HG03439 (cell line): ENCODE measurements around the gene ACTN1.

ENCODE experiments used
- ATAC-seq: cut with Tn5 transposase; IDR thresholded peaks from one replicate; pipeline ENCODE4 v1.9.1; 2021; ENCODE audit warnings: mild to moderate bottlenecking, moderate library complexity; ENCODE audit not compliant: unreplicated experiment

ACTN1 gene

DNA sequence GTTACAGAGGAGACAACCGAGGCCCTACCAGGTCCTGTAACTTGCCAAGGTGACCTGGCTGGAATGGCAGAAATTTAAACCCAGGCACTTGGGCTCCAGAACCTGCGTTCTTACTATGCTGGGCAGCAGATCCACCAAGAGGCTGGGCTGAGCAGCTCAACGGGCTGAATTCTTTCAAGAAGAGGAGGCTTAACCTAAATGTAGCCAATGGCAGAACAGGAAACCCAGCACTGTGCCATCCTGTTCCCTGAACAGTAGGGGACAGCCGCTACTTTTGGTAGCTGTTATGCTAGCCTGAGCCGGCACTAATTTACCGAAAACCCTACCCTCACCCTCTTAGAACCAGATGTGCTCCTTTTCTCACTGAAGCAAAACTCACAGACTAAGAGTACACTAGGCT, 86.1 kb downstream of the ACTN1 start:
- ATAC-seq = no peak

DNA sequence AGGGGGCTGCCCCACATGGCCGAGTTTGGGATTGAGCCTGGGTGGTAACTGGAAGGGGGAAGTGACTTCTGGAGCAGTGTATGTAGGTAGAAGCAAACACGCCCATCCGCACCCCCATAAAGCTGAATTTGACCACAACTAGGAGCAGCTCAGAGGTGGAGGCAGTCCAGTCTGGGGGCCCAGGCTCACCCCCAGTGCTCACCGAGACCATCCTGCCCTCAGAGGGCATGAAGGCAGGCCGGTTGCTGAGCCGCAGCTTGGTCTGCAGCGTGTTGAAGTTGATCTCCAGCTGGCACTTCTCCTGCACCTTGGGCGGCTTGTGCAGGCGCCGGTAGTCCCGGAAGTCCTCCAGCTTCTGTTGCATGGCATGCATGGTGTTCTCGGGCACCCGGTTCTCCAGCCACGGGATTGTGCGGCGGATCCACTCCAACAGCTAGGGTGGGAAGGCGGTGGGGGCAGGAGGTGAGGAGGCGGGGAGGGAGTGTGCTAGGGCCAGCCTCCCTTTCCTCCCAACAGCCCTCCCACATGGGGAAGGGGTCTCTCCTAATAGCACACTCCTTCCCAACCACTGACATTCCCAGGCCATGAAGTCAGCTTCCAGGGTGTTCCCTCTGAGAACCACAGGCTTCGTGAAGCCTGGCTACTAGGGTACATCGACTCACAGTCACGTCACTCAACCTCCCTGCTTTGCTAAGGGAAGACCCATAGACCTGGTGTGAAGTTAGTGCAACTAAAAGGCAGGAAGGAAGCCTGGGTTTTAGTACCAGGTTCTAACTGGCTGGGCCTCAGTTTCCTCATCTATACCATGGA, 87.0 kb downstream of the ACTN1 start:
- no peak for ATAC-seq

DNA sequence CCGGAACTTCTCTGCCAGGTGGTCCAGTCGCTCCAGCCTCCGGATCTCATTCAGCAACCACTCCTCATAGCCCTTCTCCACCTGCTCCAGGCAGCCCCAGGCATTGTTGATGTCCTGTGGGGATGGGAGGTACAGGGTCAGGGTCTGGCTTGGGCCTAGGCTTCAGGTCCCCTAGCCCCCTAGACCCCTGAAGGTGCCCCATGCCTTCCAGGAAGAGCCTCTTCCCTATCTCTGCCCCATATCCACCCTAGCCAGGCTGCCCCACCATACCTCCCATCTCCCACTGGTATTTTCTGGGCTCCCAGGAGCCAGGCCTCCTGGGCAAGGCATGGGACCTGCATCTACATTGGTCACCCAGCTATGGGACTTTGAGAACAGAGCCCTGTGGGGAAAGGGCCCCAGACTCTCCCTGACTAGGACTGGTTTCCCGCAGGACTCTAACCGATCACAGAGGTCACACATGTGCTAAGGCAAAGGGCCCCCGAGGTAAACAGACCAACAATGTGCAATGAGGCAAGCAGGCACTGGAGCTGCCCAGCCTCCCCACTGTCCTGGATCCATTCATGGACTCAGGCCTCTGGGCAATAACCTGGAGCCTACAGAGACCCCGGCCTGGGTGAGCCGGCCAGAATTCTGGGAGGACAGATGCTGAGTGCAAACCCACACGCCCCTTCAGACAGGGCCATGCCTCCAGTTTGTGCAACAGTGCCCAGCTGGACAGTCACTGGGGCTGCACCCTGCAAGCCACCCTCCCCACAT, 88.8 kb downstream of the ACTN1 start:
- ATAC-seq = no peak

DNA sequence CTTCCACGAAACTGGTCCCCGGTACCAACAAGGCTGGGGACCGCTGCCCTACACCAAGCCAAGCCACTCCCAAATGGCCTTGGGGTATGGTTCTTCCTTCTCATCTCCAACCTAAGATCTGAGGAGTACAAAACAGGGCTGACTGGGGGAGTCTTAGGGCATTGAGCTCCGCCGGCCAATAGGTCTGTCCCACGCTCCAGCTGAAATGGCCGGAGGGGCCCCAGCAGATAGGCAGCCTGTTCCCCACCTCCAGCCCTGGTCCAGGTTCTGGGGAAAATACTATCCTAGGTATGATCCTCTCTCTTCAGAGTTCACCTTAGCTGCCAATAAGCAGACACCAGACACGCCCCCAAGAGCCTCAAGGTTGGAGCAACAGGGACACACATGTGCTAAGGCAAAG, 90.2 kb downstream of the ACTN1 start:
- ATAC-seq = no peak

DNA sequence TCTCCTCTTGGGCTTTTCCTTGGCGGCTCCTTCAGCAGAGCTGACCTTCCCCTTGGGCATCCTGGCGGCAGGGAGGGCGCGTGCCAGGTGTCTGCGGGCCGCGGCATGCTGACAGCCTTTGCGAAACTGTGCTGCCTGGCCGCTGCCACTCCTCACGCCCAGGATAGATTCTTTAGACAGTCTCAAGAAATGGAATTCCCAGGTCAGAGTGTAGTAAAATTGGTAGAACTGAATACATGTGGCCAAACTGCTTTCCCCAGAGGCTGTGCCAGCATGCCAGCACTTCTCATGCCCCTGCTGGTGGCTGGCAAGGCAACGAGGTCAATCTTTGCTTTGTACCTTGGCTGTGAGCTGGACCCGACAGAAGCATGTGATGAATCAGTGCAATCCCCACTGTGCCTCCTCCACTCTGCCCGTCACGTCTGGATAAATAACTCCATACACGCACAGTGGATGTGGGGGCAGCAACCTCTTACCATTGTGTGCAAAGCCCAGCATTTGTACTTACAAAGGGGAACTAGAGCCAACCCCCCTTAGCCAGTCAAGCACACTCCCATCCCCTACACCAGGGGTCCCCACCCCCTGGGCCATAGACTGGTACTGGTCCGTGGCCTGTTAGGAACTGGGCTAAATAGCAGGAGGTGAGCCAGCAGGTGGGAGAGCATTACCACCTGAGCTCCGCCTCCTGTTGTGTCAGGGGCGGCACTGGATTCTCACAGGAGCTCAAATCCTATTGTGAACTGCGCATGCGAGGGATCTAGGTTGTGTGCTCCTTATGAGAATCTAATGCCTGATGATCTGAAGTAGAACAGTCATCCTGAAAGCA, 90.9 kb downstream of the ACTN1 start:
- no peak for ATAC-seq

DNA sequence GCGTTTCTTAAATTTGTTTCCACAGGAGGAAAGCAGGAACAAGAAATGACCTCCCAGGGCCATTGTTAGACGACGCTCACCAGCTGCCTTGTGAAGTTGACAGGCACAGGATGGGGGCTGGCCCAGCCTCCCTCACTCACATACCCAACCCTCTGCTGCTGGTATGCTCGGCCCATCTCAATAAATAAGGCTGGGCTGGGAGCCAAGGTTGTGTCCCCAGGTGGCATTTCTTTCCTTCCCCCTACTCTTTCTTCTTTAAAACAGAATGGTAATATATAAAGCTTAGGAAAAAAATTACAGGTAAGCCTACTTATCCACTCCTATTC, 93.0 kb downstream of the ACTN1 start:
- ATAC-seq = no peak

DNA sequence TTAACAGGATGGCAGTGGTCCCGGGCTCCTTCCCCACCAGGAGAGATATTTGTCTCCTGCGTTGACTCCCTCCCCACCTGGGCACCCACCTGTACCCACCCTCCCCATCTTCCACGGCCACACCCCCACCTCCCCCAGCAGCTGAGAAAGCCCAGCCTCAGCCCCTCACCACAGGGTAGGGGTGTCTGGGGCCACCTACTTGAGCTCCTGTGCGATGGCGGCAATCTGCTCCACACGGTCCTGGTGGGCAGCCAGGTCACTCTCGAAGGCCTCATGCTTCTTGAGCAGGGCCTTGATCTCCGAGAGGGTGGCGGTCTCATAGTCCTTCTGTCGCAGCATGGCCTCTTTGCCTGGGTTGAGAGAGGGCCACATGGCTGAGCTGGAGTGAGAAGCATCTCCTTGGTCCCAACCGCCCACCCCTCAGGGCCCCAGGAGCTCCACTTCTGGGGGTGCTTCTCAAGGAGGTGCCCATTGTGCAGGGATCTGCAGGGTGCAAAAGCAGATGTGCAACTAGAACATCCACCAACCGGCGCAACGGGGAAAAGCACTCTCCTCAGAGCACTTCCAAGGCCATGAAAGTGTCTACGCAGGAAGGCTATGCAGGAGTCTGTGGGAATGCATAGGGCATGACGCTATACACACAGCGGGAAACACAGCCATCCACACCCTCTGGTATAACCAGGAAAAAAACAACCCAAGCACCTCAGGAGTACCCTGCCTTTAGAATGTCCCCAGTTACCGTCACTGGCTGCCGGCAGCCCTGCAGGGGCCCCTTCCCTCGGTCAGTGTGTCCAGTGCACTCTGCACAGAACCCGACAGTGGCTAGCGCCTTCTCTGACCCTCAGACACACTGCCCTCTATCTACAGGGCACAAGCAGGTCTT, 93.6 kb downstream of the ACTN1 start:
- no peak for ATAC-seq

DNA sequence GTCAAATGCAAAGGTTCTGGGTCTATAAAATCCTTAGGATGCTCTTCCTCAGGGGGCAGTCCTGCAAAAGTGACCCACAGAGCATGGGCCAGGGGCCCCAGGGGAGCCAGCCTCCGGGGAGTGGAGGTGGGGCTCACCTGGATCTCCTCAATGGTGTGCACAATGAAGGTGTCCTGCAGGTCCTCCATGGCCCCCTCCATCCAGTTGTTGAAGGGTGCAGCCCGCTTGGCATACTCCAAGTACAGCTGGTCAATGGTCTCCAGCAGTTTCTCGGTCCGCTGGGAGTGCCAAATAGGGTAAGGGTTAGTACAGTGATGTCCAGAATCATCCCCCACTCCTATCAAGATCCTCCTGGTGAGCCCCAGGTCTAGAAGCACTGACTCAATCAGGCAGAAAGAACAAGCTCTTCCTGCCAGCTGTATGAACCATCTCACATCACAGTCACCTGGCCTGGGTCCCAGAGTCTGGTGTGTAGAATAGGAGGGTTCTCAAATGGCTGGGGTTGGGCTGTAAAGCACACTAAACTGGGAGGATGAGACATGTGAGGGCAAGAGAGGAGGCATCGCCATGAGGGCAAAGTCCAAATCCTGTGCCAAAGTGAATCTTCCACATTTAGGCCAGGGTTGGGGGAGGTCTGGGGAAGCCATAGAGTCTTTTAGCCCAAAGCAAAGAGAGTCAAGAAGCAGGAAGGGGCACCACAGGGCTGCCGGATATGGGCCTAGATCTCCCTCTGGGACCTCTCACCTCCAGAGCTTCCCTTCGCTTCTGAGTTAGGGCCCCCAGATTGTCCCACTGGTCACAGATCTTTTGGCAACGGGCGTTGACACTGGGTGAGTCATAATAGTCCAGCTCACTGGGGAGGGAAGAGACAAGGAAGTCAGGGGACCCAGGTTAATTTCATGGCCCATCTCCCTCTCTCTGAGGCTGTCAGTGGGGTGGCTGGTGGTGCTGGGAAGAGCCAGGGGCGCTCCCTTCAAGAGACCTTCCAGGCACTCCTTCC, 94.8 kb downstream of the ACTN1 start:
- no peak for ATAC-seq

DNA sequence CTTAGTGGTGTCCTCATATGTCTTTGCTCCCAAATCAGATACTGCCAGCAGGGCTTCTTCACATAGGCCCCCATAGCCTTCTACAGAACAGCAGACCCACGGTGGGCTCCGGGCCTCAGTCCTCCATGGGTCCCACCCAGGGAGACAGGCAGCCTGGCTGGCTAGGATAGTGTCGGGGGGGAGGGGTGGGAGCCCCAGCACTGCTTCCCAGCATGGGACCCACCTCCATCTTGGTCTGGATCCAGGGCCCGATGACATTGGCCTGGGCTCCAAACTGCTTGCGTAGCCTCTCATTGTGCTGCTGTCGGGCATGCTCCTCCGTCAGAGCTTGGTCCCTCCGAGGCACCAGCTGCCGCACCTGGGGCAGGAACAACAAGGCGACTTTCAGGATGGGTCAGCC, 96.9 kb downstream of the ACTN1 start:
- ATAC-seq = no peak

DNA sequence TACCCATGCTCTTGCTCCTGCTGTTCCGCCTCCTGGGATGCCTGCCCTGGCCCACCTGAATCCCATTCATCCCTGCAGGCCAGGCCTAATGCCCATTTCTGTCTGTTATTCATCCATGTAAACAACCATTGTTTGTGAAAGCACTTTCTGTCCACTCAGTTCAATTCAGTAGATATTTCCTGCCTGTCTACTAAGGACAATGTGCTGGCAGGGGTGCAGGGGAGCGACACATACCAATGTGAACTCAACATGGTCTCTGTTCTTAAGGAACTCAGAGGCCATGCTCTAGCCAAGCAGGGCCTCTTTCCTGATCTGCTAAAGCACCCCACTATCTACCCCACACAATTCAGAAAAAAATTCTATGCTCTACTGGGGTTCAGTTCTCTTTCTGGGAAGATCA, 97.7 kb downstream of the ACTN1 start:
- no peak for ATAC-seq

DNA sequence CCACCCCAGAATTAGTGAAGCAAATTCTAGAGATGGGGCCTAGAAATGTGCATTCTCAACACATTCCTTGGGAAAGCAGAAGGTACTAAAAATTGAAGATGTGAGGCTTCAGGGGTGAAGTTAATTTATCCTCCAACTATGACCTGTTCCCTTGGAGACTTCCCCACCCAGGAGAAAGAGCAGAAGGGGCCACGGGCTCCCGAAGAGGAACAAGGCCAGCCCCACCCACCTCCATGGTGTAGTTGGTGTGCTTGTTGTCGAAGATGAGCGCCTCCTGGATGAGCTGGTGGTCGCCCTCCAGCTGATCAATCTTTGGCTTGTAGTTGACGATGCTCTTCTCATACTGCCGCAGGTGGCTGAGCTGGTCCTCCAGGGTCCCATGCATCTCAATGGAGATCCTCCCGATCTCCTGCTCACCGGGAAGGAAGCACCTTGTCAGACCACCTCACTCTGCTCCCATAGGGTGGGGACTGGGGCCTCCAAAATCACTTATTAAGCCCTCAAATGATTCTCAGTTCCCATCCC, 98.5 kb downstream of the ACTN1 start:
- ATAC-seq = no peak

DNA sequence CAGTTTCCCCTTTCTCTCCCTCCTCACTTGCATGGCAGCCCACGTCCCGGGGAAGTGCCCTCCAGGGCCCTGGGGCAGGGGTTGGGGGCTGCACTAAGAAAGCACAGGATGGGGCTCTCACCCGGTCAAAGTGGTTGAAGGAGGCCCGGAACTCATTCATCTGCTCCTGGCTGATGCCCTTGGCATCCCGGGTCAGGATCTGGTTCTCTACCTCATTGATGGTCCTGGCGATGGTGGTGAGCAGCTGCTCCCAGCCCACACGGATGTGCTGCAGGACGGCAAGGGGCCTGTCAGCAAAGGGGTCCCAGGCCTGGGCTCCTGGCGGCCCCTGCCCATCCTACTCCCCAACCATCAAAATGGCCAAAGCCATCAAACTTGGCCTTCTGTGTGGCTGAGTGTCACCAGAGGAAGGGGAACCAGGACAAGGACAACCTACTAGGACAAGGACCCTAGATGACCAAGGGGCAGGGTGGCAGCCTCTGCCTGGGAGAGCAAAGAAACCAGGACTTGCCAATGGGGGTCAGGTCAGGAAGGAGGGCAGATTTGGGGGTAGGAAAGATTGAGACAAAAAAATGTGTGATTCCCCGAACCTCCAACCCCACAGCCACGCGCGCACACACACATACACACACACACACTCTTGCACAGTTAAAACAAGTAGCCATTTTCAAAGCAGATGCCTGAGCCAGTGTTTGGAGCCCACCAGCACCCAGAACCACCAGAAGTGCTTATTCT, 99.1 kb downstream of the ACTN1 start:
- no peak for ATAC-seq

DNA sequence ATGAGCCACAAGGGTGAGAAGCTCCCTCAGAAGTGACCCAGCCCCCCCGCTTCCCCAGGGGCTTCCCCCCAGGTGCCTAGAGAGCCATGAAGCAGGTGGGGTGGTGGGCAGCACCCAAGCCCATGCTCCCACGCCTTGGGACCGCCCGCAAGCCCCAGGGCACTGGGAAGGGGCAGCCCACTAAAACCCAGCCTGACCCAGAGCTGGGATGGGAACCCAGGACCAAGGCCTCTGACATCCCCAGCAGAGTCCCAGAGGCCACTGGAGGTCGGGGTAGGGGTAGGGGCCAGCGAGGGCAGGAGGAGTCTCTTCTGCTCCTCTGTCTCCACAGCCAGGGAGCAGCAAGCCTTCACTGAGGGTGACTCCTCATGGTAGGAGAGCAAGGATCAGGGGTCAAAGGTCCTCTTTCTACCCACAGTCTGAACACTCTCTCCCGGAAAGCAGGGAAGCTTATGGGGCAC, 99.8 kb downstream of the ACTN1 start:
- no peak for ATAC-seq

DNA sequence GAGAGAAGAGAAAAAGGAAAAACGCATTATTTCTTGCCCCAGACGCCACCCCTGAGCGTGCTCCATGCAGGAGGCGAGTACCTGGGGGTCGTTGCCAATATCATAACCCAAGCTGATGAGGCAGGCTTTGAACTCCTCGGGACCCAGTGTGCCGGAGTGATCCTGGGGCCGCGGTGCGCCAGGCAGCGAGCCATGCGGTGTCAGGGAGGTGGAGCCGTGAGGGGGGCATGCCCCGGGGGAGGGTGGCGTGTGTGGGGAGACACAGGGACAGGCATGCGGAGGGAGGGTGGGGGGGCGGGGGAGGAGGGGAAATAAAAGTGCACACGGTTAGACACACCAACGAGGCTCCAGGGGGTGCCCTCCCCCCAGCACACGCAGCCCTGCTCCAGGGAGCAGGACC, 100.2 kb downstream of the ACTN1 start:
- no peak for ATAC-seq

DNA sequence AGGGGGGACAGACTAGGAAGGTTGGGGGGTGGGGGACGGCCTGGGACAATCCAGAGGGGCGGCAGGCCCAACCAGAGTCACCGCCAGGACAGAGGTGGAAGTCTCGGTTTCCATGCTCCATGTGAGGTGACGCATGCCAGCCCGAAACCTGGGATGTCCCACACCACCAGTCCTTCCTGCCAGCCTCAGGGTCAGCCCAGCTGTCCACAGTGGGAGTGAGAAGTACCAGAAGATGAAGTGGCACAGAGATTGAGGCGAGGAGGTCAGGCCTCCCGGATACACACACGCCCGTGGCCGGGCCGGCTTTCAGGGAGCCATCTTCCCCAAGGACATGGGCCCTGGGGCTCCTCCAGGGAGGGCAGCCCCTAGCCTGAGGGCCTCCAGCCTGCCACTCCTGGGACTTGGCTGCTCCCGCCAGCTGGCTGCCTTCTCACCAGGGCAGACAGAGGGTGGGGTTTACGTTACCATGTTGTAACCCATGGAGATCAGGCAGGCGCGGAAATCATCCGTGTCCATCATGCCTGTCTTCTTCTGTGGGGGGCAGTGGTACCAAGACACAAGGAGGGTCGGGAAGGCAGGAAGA, 101.0 kb downstream of the ACTN1 start:
- no peak for ATAC-seq

DNA sequence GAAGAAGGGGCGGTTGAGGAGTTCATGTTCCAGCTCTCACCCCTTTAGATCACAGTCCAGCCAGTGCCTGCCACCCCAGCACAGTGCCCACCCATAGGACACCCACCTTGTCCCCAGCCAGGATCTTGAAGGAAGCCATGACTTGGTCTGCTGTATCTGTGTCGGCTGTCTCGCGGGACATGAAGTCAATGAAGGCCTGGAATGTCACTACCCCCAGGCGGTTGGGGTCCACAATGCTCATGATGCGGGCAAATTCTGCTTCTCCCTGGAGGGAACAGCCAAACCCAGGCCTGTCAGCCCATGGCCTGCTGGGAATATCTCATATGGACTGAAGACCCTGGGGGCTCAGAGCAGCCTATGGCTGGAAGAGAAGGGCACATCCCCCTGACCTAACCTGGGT, 102.1 kb downstream of the ACTN1 start:
- ATAC-seq = no peak

DNA sequence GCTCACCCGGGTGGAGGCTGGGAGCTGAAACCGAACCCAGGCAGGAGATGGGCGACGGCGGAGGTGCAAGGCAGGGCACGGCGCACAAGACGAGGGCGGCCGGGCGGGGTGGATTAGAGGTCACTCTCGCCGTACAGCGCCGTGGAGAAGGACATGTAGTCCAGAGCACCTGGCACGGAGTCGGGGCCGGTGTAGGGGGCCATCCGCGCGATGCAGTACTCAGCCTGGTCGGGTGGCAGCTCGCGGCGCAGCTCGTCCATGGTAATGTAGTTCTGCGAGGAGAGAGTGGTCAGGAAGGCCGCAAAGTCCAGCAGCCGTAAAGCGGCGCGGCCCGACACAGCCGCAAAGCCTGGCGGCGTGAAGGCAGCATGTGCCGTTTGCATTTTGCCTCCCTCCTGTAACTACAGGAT, 104.4 kb downstream of the ACTN1 start:
- no peak for ATAC-seq

DNA sequence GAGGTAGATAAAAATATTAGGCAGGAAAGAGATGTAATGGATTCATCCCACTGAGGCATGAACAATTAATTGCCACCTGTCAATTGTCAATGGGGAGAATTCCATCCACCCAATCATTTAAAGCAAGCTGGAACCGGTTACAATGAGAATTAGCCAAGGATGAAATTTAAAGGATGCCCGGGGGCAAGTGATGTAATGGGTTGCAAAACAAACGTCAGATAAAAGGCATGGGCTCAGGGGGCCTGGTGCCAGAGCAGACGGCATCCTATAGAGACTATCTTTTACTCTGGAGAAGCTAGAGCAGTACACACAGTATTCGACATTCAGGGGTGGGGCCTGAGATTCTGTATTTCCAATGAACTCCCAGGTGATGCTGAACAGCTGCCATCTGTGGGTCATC, 105.7 kb downstream of the ACTN1 start:
- no peak for ATAC-seq
